ENCODE data around the gene DUOX1. TPM values are rescaled to one million over a fixed set of nuclear protein-coding genes. Genes with fewer than 3 reads are reported as not detected.
"Not testable (repeated sequence)": the region's sequence is repeated elsewhere in the genome, so short reads cannot be mapped to it uniquely, and the experiment has no call there.

Gene DUOX1
- total RNA-seq = not detected in 2 replicates
- long read RNA-seq, partial matches to known transcripts = 0 of 6 reads
- long read RNA-seq, other reads (novel, unspliced or antisense) = 6 of 6 reads

DNA sequence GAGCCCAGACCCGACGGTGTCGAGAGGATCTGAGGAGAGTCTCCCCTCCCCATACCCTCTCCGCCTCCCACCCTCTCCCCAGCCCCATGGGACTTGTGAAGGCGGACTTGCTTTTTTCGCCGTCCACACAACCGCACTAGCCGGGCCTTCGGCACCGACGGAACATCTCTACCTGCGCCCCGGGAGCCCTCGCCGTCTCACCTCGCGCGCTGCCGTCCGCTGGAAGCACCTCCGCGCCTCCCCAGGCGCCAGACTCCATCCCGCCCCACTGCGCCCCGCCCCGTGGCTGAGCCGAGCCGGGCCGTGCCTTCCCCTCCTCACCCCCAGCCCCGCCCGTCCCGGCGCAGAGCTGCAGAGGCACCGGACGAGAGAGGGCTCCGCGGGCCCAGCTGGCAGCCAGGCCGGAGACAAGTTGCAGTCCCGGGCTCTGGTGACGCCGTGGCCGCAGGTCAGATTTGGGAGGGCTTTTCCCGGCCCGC is at the start of gene DUOX1, which contains the start of gene DUOXA1:
DUOX1 (plus strand) TSS at position 344 of the 479 bp plus-strand sequence. CDS start 1,973 bp downstream, outside the sequence.
DUOXA1 (minus strand) TSS at position 229 of the 479 bp plus-strand sequence. CDS start 6,865 bp downstream, outside the sequence.
- peaks cover 7% of the 10 kb centered on the region for H3K4me1 Mint-ChIP-seq (ENCODE audit: unreplicated experiment)
- H3K36me3 Mint-ChIP-seq (ENCODE audit: unreplicated experiment) = no peaks in the 10 kb centered on the region
- TF ChIP-seq, protein P1, sequence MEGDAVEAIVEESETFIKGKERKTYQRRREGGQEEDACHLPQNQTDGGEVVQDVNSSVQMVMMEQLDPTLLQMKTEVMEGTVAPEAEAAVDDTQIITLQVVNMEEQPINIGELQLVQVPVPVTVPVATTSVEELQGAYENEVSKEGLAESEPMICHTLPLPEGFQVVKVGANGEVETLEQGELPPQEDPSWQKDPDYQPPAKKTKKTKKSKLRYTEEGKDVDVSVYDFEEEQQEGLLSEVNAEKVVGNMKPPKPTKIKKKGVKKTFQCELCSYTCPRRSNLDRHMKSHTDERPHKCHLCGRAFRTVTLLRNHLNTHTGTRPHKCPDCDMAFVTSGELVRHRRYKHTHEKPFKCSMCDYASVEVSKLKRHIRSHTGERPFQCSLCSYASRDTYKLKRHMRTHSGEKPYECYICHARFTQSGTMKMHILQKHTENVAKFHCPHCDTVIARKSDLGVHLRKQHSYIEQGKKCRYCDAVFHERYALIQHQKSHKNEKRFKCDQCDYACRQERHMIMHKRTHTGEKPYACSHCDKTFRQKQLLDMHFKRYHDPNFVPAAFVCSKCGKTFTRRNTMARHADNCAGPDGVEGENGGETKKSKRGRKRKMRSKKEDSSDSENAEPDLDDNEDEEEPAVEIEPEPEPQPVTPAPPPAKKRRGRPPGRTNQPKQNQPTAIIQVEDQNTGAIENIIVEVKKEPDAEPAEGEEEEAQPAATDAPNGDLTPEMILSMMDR (IDR thresholded peaks at IDR 0.05) = no peak
- H3K9me3 Mint-ChIP-seq (ENCODE audit: unreplicated experiment) = no peaks in the 10 kb centered on the region
- H3K27me3 Mint-ChIP-seq (ENCODE audit: unreplicated experiment) = peaks cover 82% of the 10 kb centered on the region
- DNase-seq (ENCODE audit: extremely low spot score, unreplicated experiment) = no peak
- H3K4me3 Mint-ChIP-seq (ENCODE audit: unreplicated experiment) = no peak within 1 kb of the TSS
- no peak within 1 kb of the TSS for H3K27ac Mint-ChIP-seq (ENCODE audit: unreplicated experiment)

DNA sequence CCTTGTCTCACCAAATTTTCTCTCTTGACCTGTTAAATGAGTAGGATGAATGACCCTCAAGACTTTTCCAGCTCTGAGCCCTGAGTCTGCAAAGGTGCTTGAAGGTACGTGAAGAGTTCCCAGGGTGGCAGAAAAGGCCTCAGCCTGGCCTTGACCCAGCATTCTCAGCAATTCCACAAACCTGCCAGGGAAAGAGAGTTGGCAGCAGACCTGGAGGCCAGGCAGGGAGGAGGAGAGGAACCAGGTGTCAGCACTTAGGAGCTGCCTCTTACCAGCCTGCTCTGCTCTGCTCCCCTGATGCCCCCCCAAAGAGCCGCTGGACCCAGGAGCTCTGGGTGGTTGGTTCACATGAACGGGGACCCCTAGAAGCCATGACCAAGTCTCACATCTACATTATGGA is 49.2 kb upstream of the DUOX1 start:
- not testable (repeated sequence) for H3K4me3 Mint-ChIP-seq (ENCODE audit: unreplicated experiment); H3K36me3 Mint-ChIP-seq (ENCODE audit: unreplicated experiment); H3K9me3 Mint-ChIP-seq (ENCODE audit: unreplicated experiment); DNase-seq (ENCODE audit: extremely low spot score, unreplicated experiment); H3K4me1 Mint-ChIP-seq (ENCODE audit: unreplicated experiment); H3K27ac Mint-ChIP-seq (ENCODE audit: unreplicated experiment)
- H3K27me3 Mint-ChIP-seq (ENCODE audit: unreplicated experiment) = peaks cover 23% of the 10 kb centered on the region

DNA sequence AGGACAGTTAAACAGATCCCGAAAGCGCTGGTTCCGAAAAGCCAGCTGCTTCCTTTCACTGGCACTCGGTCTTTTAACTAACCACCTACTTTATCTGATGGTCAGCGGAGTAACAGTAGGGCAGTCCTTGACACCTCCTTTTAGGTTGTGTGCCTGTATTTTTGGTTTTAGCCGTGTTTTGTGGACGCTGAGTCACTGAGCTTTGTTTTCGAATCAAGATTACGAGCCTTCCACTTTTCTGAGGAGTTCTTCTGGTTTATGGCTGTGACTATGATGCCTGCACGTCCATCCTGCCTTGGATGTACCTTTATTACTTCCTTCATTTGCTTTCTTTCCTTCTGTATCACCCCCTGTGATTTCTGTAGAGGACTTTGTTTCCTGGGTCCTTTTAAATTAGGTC is 47.4 kb upstream of the DUOX1 start:
- H3K4me1 Mint-ChIP-seq (ENCODE audit: unreplicated experiment); H3K4me3 Mint-ChIP-seq (ENCODE audit: unreplicated experiment); DNase-seq (ENCODE audit: extremely low spot score, unreplicated experiment); H3K9me3 Mint-ChIP-seq (ENCODE audit: unreplicated experiment); H3K27ac Mint-ChIP-seq (ENCODE audit: unreplicated experiment); H3K36me3 Mint-ChIP-seq (ENCODE audit: unreplicated experiment): not testable (repeated sequence)
- peaks cover 30% of the 10 kb centered on the region for H3K27me3 Mint-ChIP-seq (ENCODE audit: unreplicated experiment)

DNA sequence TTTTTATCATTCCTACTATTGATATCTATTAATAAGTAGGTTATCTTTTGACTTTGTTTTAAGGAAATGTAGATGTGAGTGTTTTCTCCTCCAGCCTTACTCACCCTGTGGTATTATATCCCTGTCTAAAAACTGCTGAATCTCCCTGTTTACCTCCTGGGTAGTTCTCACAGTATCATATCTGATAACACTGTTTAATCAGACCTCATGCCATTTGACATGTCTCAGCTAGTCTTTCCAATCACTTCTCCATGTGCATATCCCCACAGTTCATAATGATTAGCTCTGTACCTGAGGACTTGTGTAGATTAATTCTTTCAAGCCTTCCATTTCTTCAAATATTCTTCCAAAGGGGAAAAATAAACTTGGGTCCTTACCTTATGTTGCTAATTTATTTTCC is 46.6 kb upstream of the DUOX1 start:
- TF ChIP-seq, protein P1 (IDR thresholded peaks at IDR 0.05) = no peak
- no peak for DNase-seq (ENCODE audit: extremely low spot score, unreplicated experiment)
- H3K27ac Mint-ChIP-seq (ENCODE audit: unreplicated experiment) = no peak overlapping the region
- H3K4me3 Mint-ChIP-seq (ENCODE audit: unreplicated experiment) = no peak overlapping the region
- H3K4me1 Mint-ChIP-seq (ENCODE audit: unreplicated experiment) = no peaks in the 10 kb centered on the region
- H3K36me3 Mint-ChIP-seq (ENCODE audit: unreplicated experiment) = no peaks in the 10 kb centered on the region
- no peaks in the 10 kb centered on the region for H3K9me3 Mint-ChIP-seq (ENCODE audit: unreplicated experiment)
- peaks cover 38% of the 10 kb centered on the region for H3K27me3 Mint-ChIP-seq (ENCODE audit: unreplicated experiment)

DNA sequence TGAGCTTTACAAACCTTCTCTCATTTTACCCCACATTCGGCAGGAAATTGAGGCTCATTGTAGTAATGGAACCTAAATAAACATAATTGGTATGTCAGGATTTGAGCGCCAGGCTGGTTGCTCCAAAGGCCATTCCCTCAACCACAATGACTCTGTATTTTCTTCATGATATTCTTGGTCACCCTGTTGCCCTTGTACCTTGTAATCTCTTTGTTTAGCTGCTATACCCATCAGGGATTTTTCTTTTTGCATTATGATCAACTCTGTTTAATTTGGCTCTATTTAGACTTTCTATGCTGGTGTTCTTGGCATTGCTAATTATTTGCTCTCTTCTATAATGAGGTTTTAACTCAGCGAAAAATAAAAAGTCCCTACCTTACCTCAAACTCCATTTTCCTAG is 45.6 kb upstream of the DUOX1 start:
- no peaks in the 10 kb centered on the region for H3K9me3 Mint-ChIP-seq (ENCODE audit: unreplicated experiment)
- no peak overlapping the region for H3K4me3 Mint-ChIP-seq (ENCODE audit: unreplicated experiment)
- DNase-seq (ENCODE audit: extremely low spot score, unreplicated experiment) = no peak
- TF ChIP-seq, protein P1 (IDR thresholded peaks at IDR 0.05) = no peak
- no peaks in the 10 kb centered on the region for H3K36me3 Mint-ChIP-seq (ENCODE audit: unreplicated experiment)
- no peak overlapping the region for H3K27ac Mint-ChIP-seq (ENCODE audit: unreplicated experiment)
- H3K4me1 Mint-ChIP-seq (ENCODE audit: unreplicated experiment) = no peaks in the 10 kb centered on the region
- H3K27me3 Mint-ChIP-seq (ENCODE audit: unreplicated experiment) = peaks cover 40% of the 10 kb centered on the region

DNA sequence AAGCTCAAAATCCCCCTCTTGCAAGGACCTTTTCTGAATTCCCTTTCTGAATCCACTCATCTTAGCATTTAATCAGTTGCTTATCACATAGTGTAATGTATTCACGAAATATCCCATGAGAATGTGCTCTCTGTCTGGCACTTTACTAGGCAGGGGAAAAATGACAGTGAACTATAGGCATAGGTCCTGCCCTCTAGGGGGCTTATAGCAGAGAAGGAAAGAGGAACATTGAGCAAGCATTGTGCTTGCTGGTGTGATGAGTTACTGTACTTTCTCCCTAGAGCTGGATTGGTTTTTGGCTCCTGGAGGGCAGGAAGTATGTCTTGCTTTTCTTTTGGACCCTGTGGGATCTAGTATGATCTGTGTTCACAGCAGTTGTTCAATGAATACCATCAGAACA is 42.3 kb upstream of the DUOX1 start:
- TF ChIP-seq, protein P1 (IDR thresholded peaks at IDR 0.05) = no peak
- DNase-seq (ENCODE audit: extremely low spot score, unreplicated experiment) = no peak
- Mint-ChIP-seq H3K4me1 (ENCODE audit: unreplicated experiment) (no peaks in the 10 kb centered on the region), H3K27me3 (ENCODE audit: unreplicated experiment) (peaks cover 61% of the 10 kb centered on the region), H3K4me3 (ENCODE audit: unreplicated experiment) (no peak overlapping the region), H3K36me3 (ENCODE audit: unreplicated experiment) (no peaks in the 10 kb centered on the region), H3K27ac (ENCODE audit: unreplicated experiment) (no peak overlapping the region), H3K9me3 (ENCODE audit: unreplicated experiment) (no peaks in the 10 kb centered on the region)

Measured in osteocyte (in vitro differentiated cells).